SK-N-SH (cell line): ENCODE results near the gene FAM168A. TPM values are rescaled to one million over a fixed set of nuclear protein-coding genes. Genes with fewer than 3 reads are reported as not detected.

Experiments
- CTCF ChIA-PET: fragments of 300-600, 350-600 bp; formaldehyde crosslinking; extraction: SDS; loops from one replicate; lab custom pipeline; 2021; lab: Yijun Ruan, JAX
- POLR2A ChIA-PET: fragments of 350-600 bp; sonication (Branson Sonifier 250); formaldehyde crosslinking; extraction: SDS; loops from one replicate; lab custom pipeline; 2020; ENCODE audit warnings: antibody characterized with exemption, inconsistent platforms; lab: Yijun Ruan, JAX
- DNase-seq: peaks from one replicate; pipeline ENCODE4 v3.0.0; 2012
- H2AFZ ChIP-seq: fragments of 200-600 bp; sonication (generic); 2 replicates; pipeline ENCODE4 v1.8.1; 2016; ENCODE audit warnings: antibody characterized with exemption, mild to moderate bottlenecking, low read depth
- H3F3A ChIP-seq: fragments of 200-600 bp; sonication (generic); replicated peaks from 2 replicates; pipeline ENCODE3; 2016; ENCODE audit warnings: antibody characterized with exemption, mild to moderate bottlenecking; ENCODE audit not compliant: insufficient read depth
- H3K27ac ChIP-seq, 2 experiments: fragments of 200-500 bp in 1 of 2; fragments of 200-600 bp in 1 of 2; sonication (Bioruptor generic) in 1 of 2; sonication (generic), shearing (Covaris generic) in 1 of 2; 2 replicates each; pipeline versions ENCODE4 v1.5.1 to v1.6.1; 2014 to 2016; ENCODE audit warnings: low read depth in 2 of 2, inconsistent platforms in 1 of 2, low read length in 1 of 2, mild to moderate bottlenecking in 1 of 2, mixed read lengths in 1 of 2
- H3K27me3 ChIP-seq: fragments of 200-600 bp; sonication (generic), shearing (Covaris generic); 2 replicates; pipeline ENCODE4 v1.6.1; 2016; ENCODE audit warnings: mixed run types; ENCODE audit not compliant: insufficient read depth
- H3K36me3 ChIP-seq, 2 experiments: fragments of 200-500 bp in 1 of 2; fragments of 200-600 bp in 1 of 2; sonication (Bioruptor generic) in 1 of 2; sonication (generic) in 1 of 2; replicated peaks in 1 of 2; 2 replicates each; pipeline versions ENCODE3 to v1.5.1; 2014 to 2016; ENCODE audit warnings: low read length in 1 of 2, mild to moderate bottlenecking in 1 of 2; ENCODE audit not compliant: insufficient read depth in 2 of 2, control insufficient read depth in 1 of 2
- H3K4me1 ChIP-seq, 2 experiments: fragments of 200-500 bp in 1 of 2; fragments of 200-600 bp in 1 of 2; sonication (Bioruptor generic) in 1 of 2; sonication (generic), shearing (Covaris generic) in 1 of 2; 2 replicates each; pipeline versions ENCODE4 v1.5.1 to v1.6.1; 2014 to 2016; ENCODE audit warnings: low read depth in 1 of 2, low read length in 1 of 2, mixed run types in 1 of 2; ENCODE audit not compliant: insufficient read depth in 2 of 2, control insufficient read depth in 1 of 2
- H3K4me2 ChIP-seq: fragments of 200-600 bp; sonication (generic), shearing (Covaris generic); 2 replicates; pipeline ENCODE4 v1.6.1; 2017; ENCODE audit warnings: mixed run types
- H3K4me3 ChIP-seq, 2 experiments: fragments of 200-500 bp in 1 of 2; fragments of 200-600 bp in 1 of 2; sonication (Bioruptor generic) in 1 of 2; sonication (generic), shearing (Covaris generic) in 1 of 2; 2 replicates each; pipeline versions ENCODE4 v1.5.1 to v1.8.1; 2014 to 2016; ENCODE audit warnings: low read depth in 2 of 2, inconsistent platforms in 1 of 2, low read length in 1 of 2, mild to moderate bottlenecking in 1 of 2, mixed read lengths in 1 of 2, moderate library complexity in 1 of 2
- H3K79me2 ChIP-seq: fragments of 200-600 bp; sonication (generic); 2 replicates; pipeline ENCODE4 v1.8.1; 2017; ENCODE audit warnings: mild to moderate bottlenecking; ENCODE audit not compliant: insufficient read depth
- H3K9ac ChIP-seq: fragments of 200-600 bp; sonication (generic); 2 replicates; pipeline ENCODE4 v1.6.1; 2017; ENCODE audit warnings: mixed run types
- H3K9me2 ChIP-seq: fragments of 200-600 bp; sonication (generic); 2 replicates; pipeline ENCODE4 v1.6.1; 2017; ENCODE audit warnings: mixed run types
- H3K9me3 ChIP-seq: fragments of 200-600 bp; sonication (generic); 2 replicates; pipeline ENCODE4 v1.6.1; 2017; ENCODE audit warnings: mixed run types, mild to moderate bottlenecking, moderate library complexity
- H4K20me1 ChIP-seq: fragments of 200-600 bp; sonication (generic); 2 replicates; pipeline ENCODE4 v1.6.1; 2017; ENCODE audit warnings: mild to moderate bottlenecking, mixed run types; ENCODE audit not compliant: insufficient read depth
- CHD2 ChIP-seq: fragments of 150-350 bp; IDR thresholded peaks from 2 replicates; pipeline ENCODE4 v1.6.1; 2018; ENCODE audit warnings: low read length; ENCODE audit not compliant: partially characterized antibody
- ELF1 ChIP-seq: IDR thresholded peaks from 2 replicates; pipeline ENCODE4 v1.4.0; 2012
- FOSL2 ChIP-seq: IDR thresholded peaks from 2 replicates; pipeline ENCODE4 v1.4.0; 2012; ENCODE audit warnings: low read depth, mild to moderate bottlenecking, moderate library complexity, borderline replicate concordance
- FOXJ3 ChIP-seq: sonication (generic); formaldehyde crosslinking; IDR thresholded peaks from 2 replicates; pipeline ENCODE4 v1.5.1; 2020; ENCODE audit warnings: mild to moderate bottlenecking, missing genetic modification reagents
- MXI1 ChIP-seq: IDR thresholded peaks from 2 replicates; pipeline ENCODE4 v1.6.1; 2012; ENCODE audit warnings: mild to moderate bottlenecking, low read depth, low read length, improper control_type of control experiment
- NFIC ChIP-seq: IDR thresholded peaks from 2 replicates; pipeline ENCODE4 v1.4.0; 2012; ENCODE audit warnings: borderline replicate concordance
- NRF1 ChIP-seq: IDR thresholded peaks from 2 replicates; pipeline ENCODE4 v1.6.1; 2012; ENCODE audit warnings: low read depth, mild to moderate bottlenecking, low read length
- POLR2AphosphoS5 ChIP-seq: IDR thresholded peaks from 2 replicates; pipeline ENCODE4 v1.6.1; 2012; ENCODE audit warnings: low read depth, low read length
- RAD21 ChIP-seq: IDR thresholded peaks from 2 replicates; pipeline ENCODE4 v1.6.1; 2012; ENCODE audit warnings: mild to moderate bottlenecking, low read length
- RXRA ChIP-seq: IDR thresholded peaks from 2 replicates; pipeline ENCODE4 v1.4.0; 2012; ENCODE audit warnings: low read depth, mild to moderate bottlenecking, borderline replicate concordance
- TAF1 ChIP-seq: IDR thresholded peaks from 2 replicates; pipeline ENCODE4 v1.6.1; 2012; ENCODE audit warnings: low read depth, mild to moderate bottlenecking, low read length, moderate library complexity, borderline replicate concordance
- TEAD4 ChIP-seq: IDR thresholded peaks from 2 replicates; pipeline ENCODE4 v1.4.0; 2012; ENCODE audit warnings: mild to moderate bottlenecking, borderline replicate concordance; ENCODE audit not compliant: insufficient read depth
- WGBS: methylation state at CpG from one replicate; pipeline ENCODE4 v1.1.6; 2017; ENCODE audit warnings: low lambda C conversion rate; 5-methylcytosine and 5-hydroxymethylcytosine counted together
- polyA plus RNA-seq, 3 experiments: library from polyadenylated mRNA; depleted of rRNA; stranded (reverse); fragments of >200 nt; gene quantifications; 2 replicates each; pipeline ENCODE4 v1.2.3, GENCODE V29; 2012
- TF ChIP-seq, protein P1 (sequence below): fragments of 200-600 bp; sonication (generic); IDR thresholded peaks from 2 replicates; pipeline ENCODE4 v1.6.1; 2017; ENCODE audit warnings: antibody characterized with exemption, mild to moderate bottlenecking, moderate library complexity
- TF ChIP-seq, protein P2 (sequence below): fragments of 150-350 bp; IDR thresholded peaks from 2 replicates; pipeline ENCODE4 v1.6.1; 2017; ENCODE audit warnings: antibody characterized with exemption, low read length, low read depth, borderline replicate concordance
- TF ChIP-seq, protein P3 (sequence below): IDR thresholded peaks from 2 replicates; pipeline ENCODE4 v1.4.0; 2012; ENCODE audit warnings: low read depth

Gene FAM168A
- polyA plus RNA-seq, 1 of the 3 experiments (the other 2 are of a cell fraction): 17.8 TPM

DNA sequence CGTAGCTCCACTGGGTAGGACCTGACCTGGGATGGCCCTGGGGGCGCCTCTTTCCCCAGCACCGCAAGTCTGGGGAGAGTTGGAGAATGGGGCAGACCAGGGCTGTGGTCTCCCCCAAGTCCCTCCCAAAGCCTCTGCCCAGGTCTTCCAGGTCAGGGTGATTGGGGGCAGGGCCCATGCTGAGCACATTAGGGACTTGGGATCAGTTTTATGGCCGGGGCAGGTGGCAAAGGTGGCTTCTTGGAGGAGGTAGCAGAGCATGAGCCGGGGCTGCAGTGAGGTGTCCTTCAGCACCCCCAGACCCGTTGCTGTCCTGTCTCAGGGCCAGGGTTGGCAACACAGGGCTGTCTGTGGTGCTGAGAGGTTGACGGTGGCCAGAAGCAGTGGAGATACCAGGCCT lies 215.7 kb downstream of the FAM168A start:
- CTCF ChIA-PET: interaction anchor here (1.0 to 1.6 kb wide), 2 partner anchors 47 to 87 kb away, joined by 3 to 4 read pairs; no protein-coding TSS in a partner anchor
- H3K79me2 ChIP-seq: peaks cover 75% of the 10 kb centered on the region

DNA sequence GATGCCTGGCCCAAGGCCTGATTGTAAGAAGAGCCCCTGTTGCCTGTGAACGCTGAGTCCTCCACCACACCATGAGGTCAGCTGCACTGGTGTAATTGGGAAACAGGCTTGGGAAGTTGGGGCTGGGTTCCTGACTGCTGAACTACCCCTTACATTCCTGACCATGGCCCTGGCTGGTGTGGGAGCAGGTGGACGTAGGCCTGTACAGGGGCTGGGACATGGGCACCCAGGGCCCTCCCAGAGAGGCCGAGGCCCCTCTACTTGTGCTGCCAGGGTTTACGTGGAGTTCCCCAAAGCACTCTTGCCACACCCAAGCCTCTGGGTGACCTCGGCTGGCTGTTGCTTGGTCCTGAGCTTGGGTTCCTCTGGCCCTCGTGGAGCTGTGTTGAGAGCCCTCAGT lies 216.3 kb downstream of the FAM168A start:
- 93% methylated on average over 5 of the region's 6 CpGs for WGBS

More for the DNA sequence above, 215.7 kb downstream of the FAM168A start:
- Histone ChIP-seq H3K9me2 (no peaks in the 10 kb centered on the region), H3K4me2 (no peak overlapping the region), H3K36me3 (no peaks in the 10 kb centered on the region), H3F3A (no peaks in the 10 kb centered on the region), H3K27me3 (no peaks in the 10 kb centered on the region), H3K9me3 (no peaks in the 10 kb centered on the region), H4K20me1 (peaks cover 22% of the 10 kb centered on the region; the same call in 1 of the 2 replicates), H2AFZ (no peak overlapping the region), H3K9ac (no peak overlapping the region), H3K4me1 (peaks cover 15% of the 10 kb centered on the region in 2 experiments; a peak in 2 of 4 replicates), H3K27ac (no peak overlapping the region), H3K4me3 (no peak overlapping the region)
- TF ChIP-seq FOSL2 (no peak), CHD2 (no peak), RAD21 (no peak), TAF1 (no peak), TEAD4 (no peak), MXI1 (no peak), RXRA (no peak), FOXJ3 (no peak), ELF1 (no peak), NRF1 (no peak)
- TF ChIP-seq, protein P1, sequence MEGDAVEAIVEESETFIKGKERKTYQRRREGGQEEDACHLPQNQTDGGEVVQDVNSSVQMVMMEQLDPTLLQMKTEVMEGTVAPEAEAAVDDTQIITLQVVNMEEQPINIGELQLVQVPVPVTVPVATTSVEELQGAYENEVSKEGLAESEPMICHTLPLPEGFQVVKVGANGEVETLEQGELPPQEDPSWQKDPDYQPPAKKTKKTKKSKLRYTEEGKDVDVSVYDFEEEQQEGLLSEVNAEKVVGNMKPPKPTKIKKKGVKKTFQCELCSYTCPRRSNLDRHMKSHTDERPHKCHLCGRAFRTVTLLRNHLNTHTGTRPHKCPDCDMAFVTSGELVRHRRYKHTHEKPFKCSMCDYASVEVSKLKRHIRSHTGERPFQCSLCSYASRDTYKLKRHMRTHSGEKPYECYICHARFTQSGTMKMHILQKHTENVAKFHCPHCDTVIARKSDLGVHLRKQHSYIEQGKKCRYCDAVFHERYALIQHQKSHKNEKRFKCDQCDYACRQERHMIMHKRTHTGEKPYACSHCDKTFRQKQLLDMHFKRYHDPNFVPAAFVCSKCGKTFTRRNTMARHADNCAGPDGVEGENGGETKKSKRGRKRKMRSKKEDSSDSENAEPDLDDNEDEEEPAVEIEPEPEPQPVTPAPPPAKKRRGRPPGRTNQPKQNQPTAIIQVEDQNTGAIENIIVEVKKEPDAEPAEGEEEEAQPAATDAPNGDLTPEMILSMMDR: no peak
- TF ChIP-seq, protein P2, sequence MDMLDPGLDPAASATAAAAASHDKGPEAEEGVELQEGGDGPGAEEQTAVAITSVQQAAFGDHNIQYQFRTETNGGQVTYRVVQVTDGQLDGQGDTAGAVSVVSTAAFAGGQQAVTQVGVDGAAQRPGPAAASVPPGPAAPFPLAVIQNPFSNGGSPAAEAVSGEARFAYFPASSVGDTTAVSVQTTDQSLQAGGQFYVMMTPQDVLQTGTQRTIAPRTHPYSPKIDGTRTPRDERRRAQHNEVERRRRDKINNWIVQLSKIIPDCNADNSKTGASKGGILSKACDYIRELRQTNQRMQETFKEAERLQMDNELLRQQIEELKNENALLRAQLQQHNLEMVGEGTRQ: no peak
- POLR2A ChIA-PET: no interaction called here
- no peak for DNase-seq
- WGBS: 100% methylated on average over 2 of the region's 7 CpGs

More for the DNA sequence above, 216.3 kb downstream of the FAM168A start:
- H3K4me2 ChIP-seq: no peak overlapping the region
- H3K9me2 ChIP-seq: no peaks in the 10 kb centered on the region
- H4K20me1 ChIP-seq: peaks cover 22% of the 10 kb centered on the region; the same call in 1 of the 2 replicates
- no peaks in the 10 kb centered on the region for H3K9me3 ChIP-seq
- no peak for DNase-seq
- TF ChIP-seq POLR2AphosphoS5 (no peak), FOXJ3 (no peak), MXI1 (no peak), NFIC (no peak)
- TF ChIP-seq, protein P3, sequence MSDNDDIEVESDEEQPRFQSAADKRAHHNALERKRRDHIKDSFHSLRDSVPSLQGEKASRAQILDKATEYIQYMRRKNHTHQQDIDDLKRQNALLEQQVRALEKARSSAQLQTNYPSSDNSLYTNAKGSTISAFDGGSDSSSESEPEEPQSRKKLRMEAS: no peak
- H3K36me3 ChIP-seq: no peaks in the 10 kb centered on the region
- no peak overlapping the region for H3K9ac ChIP-seq
- H2AFZ ChIP-seq: no peak overlapping the region
- H3K4me3 ChIP-seq: no peak overlapping the region
- CTCF ChIA-PET: interaction anchor here (0.6 to 1.6 kb wide), 3 partner anchors 31 to 280 kb away, joined by 3 to 4 read pairs (median 3); no protein-coding TSS in a partner anchor
- POLR2A ChIA-PET: no interaction called here
- peaks cover 75% of the 10 kb centered on the region for H3K79me2 ChIP-seq
- no peaks in the 10 kb centered on the region for H3K27me3 ChIP-seq
- no peak overlapping the region for H3K27ac ChIP-seq
- H3K4me1 ChIP-seq: peaks cover 15 to 18% of the 10 kb centered on the region in 2 experiments; a peak in 2 of 4 replicates
- no peaks in the 10 kb centered on the region for H3F3A ChIP-seq
